Ovary (tissue), 9 donors: ENCODE results near the gene SF1. TPM values are rescaled to one million over a fixed set of nuclear protein-coding genes. Genes with fewer than 3 reads are reported as not detected.

Experiments
- DNase-seq, 5 donors: peaks; one replicate each; pipeline ENCODE4 v3.0.0-alpha.2; 2019 to 2020
- H3K27ac ChIP-seq, 2 donors: fragments of 200-600 bp; one replicate each; pipeline versions ENCODE4 v1.5.1 to v1.8.0; 2019 to 2022
- H3K27me3 ChIP-seq: fragments of 200-600 bp; one replicate; pipeline ENCODE4 v1.8.0; 2022
- H3K36me3 ChIP-seq: fragments of 200-600 bp; sonication (generic); one replicate; pipeline ENCODE4 v1.5.1; 2019
- H3K4me1 ChIP-seq: one replicate; pipeline ENCODE4 v1.8.1; 2013; ENCODE audit warnings: mild to moderate bottlenecking, moderate library complexity; ENCODE audit not compliant: insufficient read depth
- H3K4me3 ChIP-seq: fragments of 200-600 bp; sonication (generic); one replicate; pipeline ENCODE4 v1.5.1; 2017
- H3K9me3 ChIP-seq, 2 donors: fragments of 200-600 bp in 1 of 2; sonication (generic) in 1 of 2; one replicate each; pipeline versions ENCODE4 v1.5.1 to v1.8.1; 2013 to 2019; ENCODE audit warnings: mild to moderate bottlenecking in 1 of 2, moderate library complexity in 1 of 2
- EP300 ChIP-seq: sonication (generic); formaldehyde crosslinking; IDR thresholded peaks from one replicate; pipeline ENCODE4 v1.6.1; 2017; ENCODE audit warnings: antibody characterized with exemption
- POLR2A ChIP-seq: fragments of 450-650 bp; IDR thresholded peaks from one replicate; pipeline ENCODE4 v1.6.1; 2017; ENCODE audit warnings: antibody characterized with exemption, mild to moderate bottlenecking, moderate library complexity
- WGBS, 3 donors: extraction: QIAGEN DNeasy Blood & Tissue Kit in 1 of 3; methylation state at CpG; one replicate each; pipeline versions ENCODE4 v1.1.5 to v1.1.7; 2013 to 2017; 5-methylcytosine and 5-hydroxymethylcytosine counted together
- intact Hi-C, 4 donors: fragments of 100-400 bp; cut with DNase I; formaldehyde crosslinking; loops; one replicate each; pipeline versions ENCODE4 v1.11.0 to v1.15.1; 2022 to 2023
- polyA plus RNA-seq, 2 donors: library from polyadenylated mRNA; stranded (reverse); fragments of 200-250 nt in 1 of 2; fragments of 350-450 nt in 1 of 2; fragmentation: Illumina TruSeq in 1 of 2; extraction: RNeasy Lipid Tissue Mini Kit (QIAGEN cat#74804) in 1 of 2; gene quantifications; one replicate each; pipeline ENCODE4 v1.2.3, GENCODE V29; 2013 to 2014
- total RNA-seq, 7 donors: library from RNA; depleted of rRNA in 2 of 7; stranded (reverse); fragments of >200 nt in 2 of 7; fragmentation: NEBNext Ultra II Directional in 3 of 7; extraction: Animal tissue kit (Norgen Biotek cat#: 25700) in 3 of 7; gene quantifications; one replicate each; pipeline versions ENCODE4 v1.1.0 to v1.2.4, GENCODE V29; 2016 to 2023
- TF ChIP-seq, protein P1 (sequence below), 3 donors: fragments of 450-650 bp in 2 of 3; fragments of 200-600 bp in 1 of 3; IDR thresholded peaks; one replicate each; pipeline versions ENCODE4 v1.5.1 to v1.8.0; 2016 to 2022; ENCODE audit warnings: antibody characterized with exemption in 3 of 3, mild to moderate bottlenecking in 1 of 3
- donor health status: DM: no; HTN: no; CAD: no; lungs with moderate emphysema.
- donor health status: DM: no; HTN: no; CAD: no.
- donor health status: Bipolar disorder and iron deficiency.
- donor health status: DM: yes; HTN: yes; CAD: no.
- donor health status: DM: no; HTN: no; CAD: no.
- donor health status: DM: yes; HTN: yes; CAD: no.

SF1 gene
- total and polyA plus RNA-seq, 9 donors = 131 to 388 (median 306) TPM

GRCh38 chr11:64746486-64746885 lies 31.9 kb downstream of the SF1 start:
- intact Hi-C loops = no loop called here
- Histone ChIP-seq H3K4me3 (no peak overlapping the region), H3K27ac (no peak overlapping the region), H3K27me3 (no peaks in the 10 kb centered on the region), H3K4me1 (peaks cover 11% of the 10 kb centered on the region), H3K36me3 (no peaks in the 10 kb centered on the region), H3K9me3 (no peaks in the 10 kb centered on the region)
- TF ChIP-seq EP300 = no peak
- TF ChIP-seq, protein P1, sequence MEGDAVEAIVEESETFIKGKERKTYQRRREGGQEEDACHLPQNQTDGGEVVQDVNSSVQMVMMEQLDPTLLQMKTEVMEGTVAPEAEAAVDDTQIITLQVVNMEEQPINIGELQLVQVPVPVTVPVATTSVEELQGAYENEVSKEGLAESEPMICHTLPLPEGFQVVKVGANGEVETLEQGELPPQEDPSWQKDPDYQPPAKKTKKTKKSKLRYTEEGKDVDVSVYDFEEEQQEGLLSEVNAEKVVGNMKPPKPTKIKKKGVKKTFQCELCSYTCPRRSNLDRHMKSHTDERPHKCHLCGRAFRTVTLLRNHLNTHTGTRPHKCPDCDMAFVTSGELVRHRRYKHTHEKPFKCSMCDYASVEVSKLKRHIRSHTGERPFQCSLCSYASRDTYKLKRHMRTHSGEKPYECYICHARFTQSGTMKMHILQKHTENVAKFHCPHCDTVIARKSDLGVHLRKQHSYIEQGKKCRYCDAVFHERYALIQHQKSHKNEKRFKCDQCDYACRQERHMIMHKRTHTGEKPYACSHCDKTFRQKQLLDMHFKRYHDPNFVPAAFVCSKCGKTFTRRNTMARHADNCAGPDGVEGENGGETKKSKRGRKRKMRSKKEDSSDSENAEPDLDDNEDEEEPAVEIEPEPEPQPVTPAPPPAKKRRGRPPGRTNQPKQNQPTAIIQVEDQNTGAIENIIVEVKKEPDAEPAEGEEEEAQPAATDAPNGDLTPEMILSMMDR (IDR thresholded peaks at IDR 0.05) = no peak
- no peak for TF ChIP-seq POLR2A
- 78 to 85% (median 79%) methylated on average over 7 to 10 of the region's 10 CpGs for WGBS, 3 donors
- DNase-seq = no peak

- Histone ChIP-seq H3K9me3 (no peaks in the 10 kb centered on the region), H3K27ac (peak overlapping the region in 1 of 2 donors; percentile 19)
These were observed 32.6 kb downstream of the SF1 start for GRCh38 chr11:64745521-64746328.

GRCh38 chr11:64745189-64745520 lies 33.2 kb downstream of the SF1 start:
- no peaks in the 10 kb centered on the region for H3K27me3 ChIP-seq
- no peak for TF ChIP-seq EP300
- peak; percentile 12 for TF ChIP-seq POLR2A
- peak overlapping the region; percentile 44 for H3K4me3 ChIP-seq
- peak in 3 of 5 donors; percentile 54 to 67 (median 61) for DNase-seq
- H3K4me1 ChIP-seq = peaks cover 11% of the 10 kb centered on the region
- no peaks in the 10 kb centered on the region for H3K9me3 ChIP-seq
- intact Hi-C loops = no loop called here
- no peaks in the 10 kb centered on the region for H3K36me3 ChIP-seq
- 0 to 1% (median 0%) methylated on average over 18 to 20 of the region's 20 CpGs for WGBS, 3 donors
- peak overlapping the region in 1 of 2 donors; percentile 19 for H3K27ac ChIP-seq

More at GRCh38 chr11:64745521-64746328, 32.6 kb downstream of the SF1 start:
- Histone ChIP-seq H3K4me3 (peak overlapping the region; percentile 44), H3K4me1 (peaks cover 11% of the 10 kb centered on the region), H3K36me3 (no peaks in the 10 kb centered on the region), H3K27me3 (no peaks in the 10 kb centered on the region)
- intact Hi-C loops = no loop called here
- WGBS, 3 donors = 1 to 2% (median 1%) methylated on average over 48 to 52 of the region's 52 CpGs
- TF ChIP-seq, protein P1 (IDR thresholded peaks at IDR 0.05) = no peak
- peak; percentile 55 to 79 (median 77) for DNase-seq

- no peak for DNase-seq
- TF ChIP-seq, protein P1 (IDR thresholded peaks at IDR 0.05) = no peak
- no peak for TF ChIP-seq POLR2A
- no peak for TF ChIP-seq EP300
- H3K27me3 ChIP-seq = no peaks in the 10 kb centered on the region
- intact Hi-C loops = loop anchor here in 1 of 4 donors (5.0 kb wide), 1 partner anchor 33 kb away; the partner anchor contains the start of gene SF1
- H3K27ac ChIP-seq = peak overlapping the region in 1 of 2 donors; percentile 19
- peaks cover 11% of the 10 kb centered on the region for H3K4me1 ChIP-seq
- H3K9me3 ChIP-seq = no peaks in the 10 kb centered on the region
- H3K36me3 ChIP-seq = no peaks in the 10 kb centered on the region
- H3K4me3 ChIP-seq = peak overlapping the region; percentile 44
- 0 to 1% (median 0%) methylated on average over 7 to 83 of the region's 89 CpGs for WGBS, 3 donors
These were observed 33.7 kb downstream of the SF1 start for GRCh38 chr11:64744544-64745188.
